K562 (cell line): ENCODE data around the gene PAFAH2. TPM values are rescaled to one million over a fixed set of nuclear protein-coding genes. Genes with fewer than 3 reads are reported as not detected.
A peak's percentile ranks its signal among the peaks of the same experiment; 100 is the strongest.

Experiments
- ATAC-seq: fragments of 200-7000 bp; cut with Tn5 transposase; 3 replicates; pipeline ENCODE4 v1.9.1; 2020; ENCODE audit warnings: moderate library complexity
- BruUV-seq: library from RNA; stranded (reverse); fragments of 400-500 nt; replicated peaks from 2 replicates; lab custom pipeline; 2021; lab: Mats Ljungman, UMichigan
- CTCF ChIA-PET: fragments of 300-600 bp; formaldehyde crosslinking; extraction: SDS; loops from one replicate; lab custom pipeline; 2021; ENCODE audit warnings: low intra/inter-chr PET ratio; lab: Yijun Ruan, JAX
- POLR2A ChIA-PET: fragments of 300-600, 350-650 bp; sonication (Branson Sonifier 250); formaldehyde crosslinking; extraction: SDS; loops from one replicate; lab custom pipeline; 2021; ENCODE audit warnings: antibody characterized with exemption, inconsistent platforms; lab: Yijun Ruan, JAX
- DNase-seq, 4 experiments: peaks; one replicate each; pipeline versions ENCODE4 v3.0.0 to v3.0.0-alpha.2; 2011 to 2018; ENCODE audit warnings: low spot score in 3 of 4, mixed read lengths in 3 of 4; ENCODE audit errors: extremely low read depth in 1 of 4
- FAIRE-seq: peaks from 2 replicates; lab custom pipeline; 2011; peaks lifted over from hg19 to GRCh38; lab: Jason Lieb, UNC
- H2AFZ ChIP-seq: 2 replicates; pipeline ENCODE4 v1.6.0; 2011; ENCODE audit warnings: low read depth, low read length, control low read depth, inconsistent platforms
- H3K27ac ChIP-seq: fragments of 200-600 bp; 3 replicates; pipeline ENCODE4 v1.8.0; 2011; ENCODE audit warnings: low read depth, mild to moderate bottlenecking, control low read depth, inconsistent platforms, low read length, moderate library complexity, mixed read lengths; ENCODE audit errors: extremely low read depth
- H3K27me3 ChIP-seq, 2 experiments: fragments of 300-600 bp in 1 of 2; 2 replicates in 1 of 2; 3 replicates in 1 of 2; pipeline versions ENCODE4 v1.6.0 to v1.8.0; 2011; ENCODE audit warnings: inconsistent platforms in 2 of 2, low read length in 2 of 2, mild to moderate bottlenecking in 1 of 2, mixed read lengths in 1 of 2, moderate library complexity in 1 of 2; ENCODE audit not compliant: control insufficient read depth in 2 of 2, insufficient read depth in 2 of 2
- H3K36me3 ChIP-seq: fragments of 300-600 bp; 3 replicates; pipeline ENCODE4 v1.8.0; 2011; ENCODE audit warnings: mild to moderate bottlenecking, low read length, inconsistent platforms; ENCODE audit not compliant: control insufficient read depth, insufficient read depth
- H3K4me1 ChIP-seq, 2 experiments: fragments of 200-600 bp in 1 of 2; replicated peaks in 1 of 2; 2 replicates in 1 of 2; 3 replicates in 1 of 2; pipeline versions ENCODE4 v1.5.1 to v1.8.0; 2011; ENCODE audit warnings: inconsistent platforms in 2 of 2, low read length in 2 of 2, mild to moderate bottlenecking in 1 of 2, mixed read lengths in 1 of 2, moderate library complexity in 1 of 2; ENCODE audit not compliant: control insufficient read depth in 2 of 2, insufficient read depth in 2 of 2
- H3K4me2 ChIP-seq: 2 replicates; pipeline ENCODE4 v1.6.1; 2011; ENCODE audit warnings: low read length, control low read depth, inconsistent platforms, mixed read lengths; ENCODE audit not compliant: insufficient read depth
- H3K4me3 ChIP-seq: fragments of 200-600 bp; sonication (generic), shearing (Covaris generic); 2 replicates; pipeline ENCODE4 v1.5.1; 2016; ENCODE audit warnings: control low read depth, inconsistent platforms
- H3K79me2 ChIP-seq: fragments of 200-600 bp; 3 replicates; pipeline ENCODE4 v1.8.0; 2011; ENCODE audit warnings: low read length, inconsistent platforms; ENCODE audit not compliant: control insufficient read depth, insufficient read depth
- H3K9ac ChIP-seq, 2 experiments: 2 replicates each; pipeline versions ENCODE4 v1.6.0 to v1.6.1; 2011; ENCODE audit warnings: low read depth in 2 of 2, low read length in 2 of 2, control low read depth in 1 of 2, inconsistent platforms in 1 of 2, mild to moderate bottlenecking in 1 of 2, mixed read lengths in 1 of 2; ENCODE audit not compliant: insufficient read depth in 1 of 2
- H3K9me1 ChIP-seq: one replicate; pipeline ENCODE4 v1.6.0; 2011; ENCODE audit warnings: inconsistent platforms, mild to moderate bottlenecking, low read length, moderate library complexity; ENCODE audit not compliant: control insufficient read depth, insufficient read depth
- H3K9me3 ChIP-seq: replicated peaks from 2 replicates; pipeline ENCODE4 v1.5.1; 2011; ENCODE audit warnings: low read depth, low read length, inconsistent platforms; ENCODE audit not compliant: control insufficient read depth, insufficient read depth
- H4K20me1 ChIP-seq: replicated peaks from 2 replicates; pipeline ENCODE4 v1.6.1; 2011; ENCODE audit warnings: low read length, inconsistent platforms, mixed read lengths; ENCODE audit not compliant: control insufficient read depth, insufficient read depth
- GABPB1 ChIP-seq: sonication (generic); formaldehyde crosslinking; IDR thresholded peaks from 2 replicates; pipeline ENCODE4 v1.8.0; 2022; ENCODE audit warnings: mild to moderate bottlenecking, missing genetic modification reagents
- GATA2 ChIP-seq: sonication (generic); formaldehyde crosslinking; IDR thresholded peaks from 2 replicates; pipeline ENCODE4 v1.4.0; 2020; ENCODE audit warnings: mild to moderate bottlenecking, missing genetic modification reagents
- HNRNPK ChIP-seq: fragments of 200-400 bp; formaldehyde crosslinking; IDR thresholded peaks from one replicate; pipeline ENCODE4 v1.6.1; 2018; ENCODE audit warnings: mild to moderate bottlenecking, low read depth, low read length; ENCODE audit not compliant: poor library complexity, severe bottlenecking
- MTF1 ChIP-seq: fragments of 250-450 bp; sonication (Bioruptor Pico); IDR thresholded peaks from 2 replicates; pipeline ENCODE4 v1.9.0; 2021; ENCODE audit warnings: moderate library complexity, mild to moderate bottlenecking, inconsistent platforms, borderline replicate concordance
- NBN ChIP-seq: fragments of 450-650 bp; IDR thresholded peaks from 2 replicates; pipeline ENCODE4 v1.6.1; 2016; ENCODE audit warnings: low read depth, mild to moderate bottlenecking
- NFE2L1 ChIP-seq: fragments of 450-650 bp; IDR thresholded peaks from 2 replicates; pipeline ENCODE4 v1.6.1; 2016; ENCODE audit warnings: missing genetic modification characterization, low read depth, mild to moderate bottlenecking, missing compliant biosample characterization, moderate library complexity, borderline replicate concordance
- NR2C2 ChIP-seq, 2 experiments: fragments of 200-800 bp in 1 of 2; sonication (Bioruptor generic) in 1 of 2; sonication (generic) in 1 of 2; formaldehyde crosslinking in 1 of 2; IDR thresholded peaks; 2 replicates each; pipeline versions ENCODE4 v1.6.1 to v1.8.0; 2016 to 2022; ENCODE audit warnings: mild to moderate bottlenecking in 1 of 2, missing compliant biosample characterization in 1 of 2, missing genetic modification characterization in 1 of 2, missing genetic modification reagents in 1 of 2
- POLR2H ChIP-seq: IDR thresholded peaks from 2 replicates; pipeline ENCODE4 v1.6.1; 2016; ENCODE audit warnings: missing genetic modification characterization, low read depth, mild to moderate bottlenecking, control low read depth, missing compliant biosample characterization, moderate library complexity
- SOX6 ChIP-seq: fragments of 450-650 bp; IDR thresholded peaks from 2 replicates; pipeline ENCODE4 v1.6.1; 2014; ENCODE audit warnings: mild to moderate bottlenecking
- SRF ChIP-seq, 2 experiments: fragments of 250-450, 450-650 bp in 1 of 2; sonication (Bioruptor Pico) in 1 of 2; sonication (generic) in 1 of 2; formaldehyde crosslinking; IDR thresholded peaks; 2 replicates each; pipeline versions ENCODE4 v1.5.0 to v1.5.1; 2020 to 2022; ENCODE audit warnings: mild to moderate bottlenecking in 1 of 2, missing genetic modification reagents in 1 of 2
- TARDBP ChIP-seq: fragments of 450-650 bp; IDR thresholded peaks from 2 replicates; pipeline ENCODE4 v1.6.1; 2016
- ZC3H11A ChIP-seq: IDR thresholded peaks from 2 replicates; pipeline ENCODE4 v1.6.1; 2012; ENCODE audit warnings: low read depth, low read length, improper control_type of control experiment
- ZFX ChIP-seq: sonication (generic); formaldehyde crosslinking; IDR thresholded peaks from 2 replicates; pipeline ENCODE4 v1.8.0; 2022; ENCODE audit warnings: mild to moderate bottlenecking, missing genetic modification reagents, moderate library complexity
- ZNF217 ChIP-seq: sonication (generic); formaldehyde crosslinking; IDR thresholded peaks from 2 replicates; pipeline ENCODE4 v1.8.0; 2022; ENCODE audit warnings: mild to moderate bottlenecking, missing genetic modification reagents
- ZNF232 ChIP-seq: sonication (generic); formaldehyde crosslinking; IDR thresholded peaks from 2 replicates; pipeline ENCODE4 v1.8.0; 2022; ENCODE audit warnings: mild to moderate bottlenecking, missing genetic modification reagents
- ZNF695 ChIP-seq: fragments of 450-650 bp; formaldehyde crosslinking; IDR thresholded peaks from 2 replicates; pipeline ENCODE4 v1.4.0; 2020; ENCODE audit warnings: mild to moderate bottlenecking, moderate library complexity
- WGBS: fragments of 100-300 bp; shearing (Covaris generic); methylation state at CpG from one replicate; pipeline ENCODE4 v1.1.6; 2016; ENCODE audit warnings: low coverage, mixed read lengths; ENCODE audit not compliant: insufficient coverage; ENCODE audit errors: missing lambda C conversion rate; 5-methylcytosine and 5-hydroxymethylcytosine counted together
- in situ Hi-C: fragments of 300-500 bp; cut with MboI; formaldehyde crosslinking; loops from 4 replicates; pipeline ENCODE4 v1.15.0; 2018; ENCODE audit warnings: inconsistent platforms, mixed read lengths
- intact Hi-C: fragments of 100-400 bp; cut with micrococcal nuclease; formaldehyde crosslinking; loops from 2 replicates; pipeline ENCODE4 v1.14.2; 2022
- polyA plus RNA-seq, 8 experiments: library from polyadenylated mRNA; depleted of rRNA in 4 of 8; stranded (reverse) in 5 of 8; unstranded in 3 of 8; fragments of >200 nt; fragmentation: Nextera tagmentation in 2 of 8; fragmentation: Illumina TruSeq in 1 of 8; extraction: Ambion mirVana in 2 of 8; extraction: Trizol in 1 of 8; gene quantifications; 2 replicates each; pipeline versions ENCODE4 v1.2.1 to v1.2.3, GENCODE V29; 2011 to 2014; ENCODE audit warnings: inconsistent platforms in 1 of 8, missing spikeins in 1 of 8
- total RNA-seq, 7 experiments: library from RNA; depleted of rRNA in 6 of 7; stranded (reverse); fragments of >200 nt in 6 of 7; fragmentation: Illumina TruSeq in 2 of 7; extraction: Trizol in 2 of 7; gene quantifications; 2 replicates each; pipeline versions ENCODE4 v1.2.1 to v1.2.3, GENCODE V29; 2011 to 2021; ENCODE audit warnings: low replicate concordance in 1 of 7

The PAFAH2 gene
- total and polyA plus RNA-seq, 9 of the 15 experiments (the other 6 are each of a cell fraction or from before 2014, with no cell fraction given), result 4.2 to 10.9 (median 6.8) TPM

- no peak for TF ChIP-seq NR2C2 (CRISPR knock-in tag; IDR thresholded peaks at IDR 0.05)
- TF ChIP-seq NR2C2 (tag; IDR thresholded peaks at IDR 0.05), result peak; percentile 30; the same call in 1 of the 2 replicates
- peak; percentile 2; the same call in 1 of the 2 replicates for TF ChIP-seq NBN
- TF ChIP-seq ZFX, result peak; percentile 34; the same call in 1 of the 2 replicates
- TF ChIP-seq SRF (CRISPR knock-in tag; IDR thresholded peaks at IDR 0.05), result no peak
These were observed 4.5 kb downstream of the PAFAH2 start (continued) for GRCh38 chr1:25993197-25993951.

GRCh38 chr1:25992689-25993171 is 5.1 kb downstream of the PAFAH2 start:
- Histone ChIP-seq H4K20me1 (no peaks in the 10 kb centered on the region), H3K27ac (peak overlapping the region; percentile 54; the same call in 2 of the 3 replicates), H3K9me3 (no peaks in the 10 kb centered on the region), H3K4me3 (no peak overlapping the region), H3K4me1 (peaks cover 32 to 45% of the 10 kb centered on the region in 2 experiments), H3K79me2 (peaks cover 8% of the 10 kb centered on the region; the same call in 1 of the 3 replicates), H3K9me1 (no peaks in the 10 kb centered on the region), H2AFZ (peak overlapping the region; percentile 75), H3K36me3 (peaks cover 10% of the 10 kb centered on the region; the same call in 2 of the 3 replicates), H3K9ac (no peak overlapping the region), H3K4me2 (peak overlapping the region; percentile 19; the same call in 1 of the 2 replicates), H3K27me3 (no peaks in the 10 kb centered on the region)
- in situ Hi-C loops, result no loop called here
- 63% methylated on average over 9 of the region's 9 CpGs for WGBS
- intact Hi-C loops, result loop anchor here (1.0 to 10.0 kb wide), 2 partner anchors 97 to 168 kb away; no protein-coding TSS in a partner anchor
- DNase-seq (peak in 3 of 4 experiments; percentile 27 to 58 (median 49)), ATAC-seq (no peak), FAIRE-seq (no peak)
- POLR2A ChIA-PET, result interaction anchor here (1.2 to 5.5 kb wide), 3 partner anchors 10 to 97 kb away, joined by 3 to 89 read pairs (median 9); no protein-coding TSS in a partner anchor
- CTCF ChIA-PET, result no interaction called here
- BruUV-seq, result no TSS peak
- TF ChIP-seq SRF (CRISPR knock-in tag; IDR thresholded peaks at IDR 0.05), result no peak
- no peak for TF ChIP-seq MTF1
- no peak for TF ChIP-seq ZC3H11A
- no peak for TF ChIP-seq GABPB1 (CRISPR knock-in tag)
- no peak for TF ChIP-seq POLR2H (tag)
- TF ChIP-seq GATA2 (CRISPR knock-in tag), result no peak
- no peak for TF ChIP-seq NFE2L1 (tag)
- no peak for TF ChIP-seq ZNF695 (CRISPR knock-in tag)
- TF ChIP-seq ZNF217 (CRISPR knock-in tag), result no peak
- TF ChIP-seq HNRNPK, result no peak
- 0 out of 2 replicates have a peak, but pooled peaks have one; percentile 69 for TF ChIP-seq ZNF232 (CRISPR knock-in tag)
- TF ChIP-seq TARDBP, result no peak
- TF ChIP-seq SOX6, result no peak
